Osteocyte (in vitro differentiated cells): ENCODE data around the gene RBSN. TPM values are rescaled to one million over a fixed set of nuclear protein-coding genes. Genes with fewer than 3 reads are reported as not detected.

Experiments used
- DNase-seq: peaks from one replicate; pipeline ENCODE4 v3.0.0; 2021; ENCODE audit warnings: mixed read lengths; ENCODE audit not compliant: unreplicated experiment; ENCODE audit errors: extremely low spot score
- H3K27ac Mint-ChIP-seq: one replicate; pipeline ENCODE4 v1.8.0; 2021; ENCODE audit warnings: mild to moderate bottlenecking, mixed read lengths; ENCODE audit not compliant: unreplicated experiment
- H3K27me3 Mint-ChIP-seq: one replicate; pipeline ENCODE4 v1.8.0; 2021; ENCODE audit warnings: mixed read lengths; ENCODE audit not compliant: unreplicated experiment
- H3K36me3 Mint-ChIP-seq: one replicate; pipeline ENCODE4 v1.8.0; 2021; ENCODE audit warnings: mixed read lengths; ENCODE audit not compliant: unreplicated experiment
- H3K4me1 Mint-ChIP-seq: one replicate; pipeline ENCODE4 v1.8.0; 2021; ENCODE audit warnings: mixed read lengths; ENCODE audit not compliant: unreplicated experiment
- H3K4me3 Mint-ChIP-seq: one replicate; pipeline ENCODE4 v1.8.0; 2021; ENCODE audit warnings: mild to moderate bottlenecking, moderate library complexity, mixed read lengths; ENCODE audit not compliant: unreplicated experiment
- H3K9me3 Mint-ChIP-seq: one replicate; pipeline ENCODE4 v1.8.0; 2021; ENCODE audit warnings: mixed read lengths; ENCODE audit not compliant: unreplicated experiment
- total RNA-seq: library from RNA; stranded (reverse); gene quantifications from 2 replicates; pipeline ENCODE4 v1.2.1, GENCODE V29; 2021
- TF ChIP-seq, protein P1 (sequence below): fragments of 200-600 bp; sonication (generic); IDR thresholded peaks from 2 replicates; pipeline ENCODE4 v1.5.0; 2021; ENCODE audit warnings: antibody characterized with exemption, mild to moderate bottlenecking, moderate library complexity

The RBSN gene
- total RNA-seq, 1 donor from 2014 or later = 28.6 TPM

- no peak for DNase-seq
- Mint-ChIP-seq H3K27me3 (no peaks in the 10 kb centered on the region), H3K36me3 (peaks cover 24% of the 10 kb centered on the region), H3K4me3 (no peak overlapping the region), H3K27ac (no peak overlapping the region), H3K9me3 (no peaks in the 10 kb centered on the region), H3K4me1 (peaks cover 2% of the 10 kb centered on the region)
- TF ChIP-seq, protein P1, sequence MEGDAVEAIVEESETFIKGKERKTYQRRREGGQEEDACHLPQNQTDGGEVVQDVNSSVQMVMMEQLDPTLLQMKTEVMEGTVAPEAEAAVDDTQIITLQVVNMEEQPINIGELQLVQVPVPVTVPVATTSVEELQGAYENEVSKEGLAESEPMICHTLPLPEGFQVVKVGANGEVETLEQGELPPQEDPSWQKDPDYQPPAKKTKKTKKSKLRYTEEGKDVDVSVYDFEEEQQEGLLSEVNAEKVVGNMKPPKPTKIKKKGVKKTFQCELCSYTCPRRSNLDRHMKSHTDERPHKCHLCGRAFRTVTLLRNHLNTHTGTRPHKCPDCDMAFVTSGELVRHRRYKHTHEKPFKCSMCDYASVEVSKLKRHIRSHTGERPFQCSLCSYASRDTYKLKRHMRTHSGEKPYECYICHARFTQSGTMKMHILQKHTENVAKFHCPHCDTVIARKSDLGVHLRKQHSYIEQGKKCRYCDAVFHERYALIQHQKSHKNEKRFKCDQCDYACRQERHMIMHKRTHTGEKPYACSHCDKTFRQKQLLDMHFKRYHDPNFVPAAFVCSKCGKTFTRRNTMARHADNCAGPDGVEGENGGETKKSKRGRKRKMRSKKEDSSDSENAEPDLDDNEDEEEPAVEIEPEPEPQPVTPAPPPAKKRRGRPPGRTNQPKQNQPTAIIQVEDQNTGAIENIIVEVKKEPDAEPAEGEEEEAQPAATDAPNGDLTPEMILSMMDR = peak; percentile 51
Observed at GRCh38 chr3:15051531-15051930, 47.4 kb downstream of the RBSN start.

GRCh38 chr3:15050405-15051092 lies 48.4 kb downstream of the RBSN start:
- H3K27me3 Mint-ChIP-seq = no peaks in the 10 kb centered on the region
- H3K4me1 Mint-ChIP-seq = peaks cover 2% of the 10 kb centered on the region
- peaks cover 32% of the 10 kb centered on the region for H3K36me3 Mint-ChIP-seq
- no peak for DNase-seq
- H3K27ac Mint-ChIP-seq = no peak overlapping the region
- H3K4me3 Mint-ChIP-seq = no peak overlapping the region
- no peaks in the 10 kb centered on the region for H3K9me3 Mint-ChIP-seq
- TF ChIP-seq, protein P1 = no peak

- H3K4me3 Mint-ChIP-seq = no peak overlapping the region
Observed at GRCh38 chr3:15049584-15049983, 49.4 kb downstream of the RBSN start.

GRCh38 chr3:15045667-15046066 lies 53.3 kb downstream of the RBSN start:
- no peak for DNase-seq
- H3K9me3 Mint-ChIP-seq = no peaks in the 10 kb centered on the region
- H3K4me1 Mint-ChIP-seq = peaks cover 3% of the 10 kb centered on the region
- no peaks in the 10 kb centered on the region for H3K27me3 Mint-ChIP-seq
- no peak overlapping the region for H3K4me3 Mint-ChIP-seq
- TF ChIP-seq, protein P1 = no peak
- H3K27ac Mint-ChIP-seq = no peak overlapping the region
- H3K36me3 Mint-ChIP-seq = peaks cover 47% of the 10 kb centered on the region

More at GRCh38 chr3:15049584-15049983, 49.4 kb downstream of the RBSN start:
- Mint-ChIP-seq H3K36me3 (peaks cover 35% of the 10 kb centered on the region), H3K9me3 (no peaks in the 10 kb centered on the region), H3K27me3 (no peaks in the 10 kb centered on the region), H3K4me1 (peaks cover 2% of the 10 kb centered on the region), H3K27ac (no peak overlapping the region)
- no peak for DNase-seq
- TF ChIP-seq, protein P1 = no peak

DNA sequence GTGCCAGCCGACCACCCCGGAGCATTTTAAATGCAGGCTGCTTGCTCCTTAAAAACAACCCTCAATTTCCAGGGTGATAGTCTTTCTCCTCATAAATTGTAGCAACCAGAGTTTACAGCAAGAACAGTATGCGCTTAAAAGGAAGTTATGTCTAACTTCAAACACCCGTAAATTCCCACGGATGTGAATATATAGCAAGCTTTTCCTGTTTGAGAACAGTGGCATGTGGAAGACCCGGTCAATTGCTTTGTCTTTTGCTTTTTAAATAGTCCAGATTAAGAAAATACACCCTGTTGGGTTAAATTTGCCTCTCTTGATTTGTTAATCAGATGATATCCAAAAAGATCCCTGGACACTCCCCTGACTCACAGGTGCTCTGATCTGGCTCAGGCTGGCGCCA lies 54.6 kb downstream of the RBSN start:
- Mint-ChIP-seq H3K4me1 (peaks cover 3% of the 10 kb centered on the region), H3K4me3 (no peak overlapping the region), H3K36me3 (peaks cover 50% of the 10 kb centered on the region), H3K9me3 (no peaks in the 10 kb centered on the region), H3K27me3 (no peaks in the 10 kb centered on the region), H3K27ac (peak overlapping the region; percentile 11)
- TF ChIP-seq, protein P1 = no peak
- no peak for DNase-seq
